GM18517 (cell line): ENCODE measurements around the gene ZNF277.

ENCODE experiments used
- ATAC-seq: cut with Tn5 transposase; IDR thresholded peaks from one replicate; pipeline ENCODE4 v1.9.1; 2021; ENCODE audit warnings: mild to moderate bottlenecking, moderate library complexity; ENCODE audit not compliant: unreplicated experiment

Gene ZNF277

GRCh38 chr7:112184455-112184854, 22.0 kb upstream of the ZNF277 start:
- no peak for ATAC-seq

- no peak for ATAC-seq
These were observed 21.3 kb upstream of the ZNF277 start for GRCh38 chr7:112185005-112185834.

GRCh38 chr7:112186300-112186699, 20.2 kb upstream of the ZNF277 start:
- ATAC-seq: no peak

GRCh38 chr7:112188257-112188656, 18.2 kb upstream of the ZNF277 start:
- ATAC-seq: no peak

GRCh38 chr7:112189691-112190090, 16.8 kb upstream of the ZNF277 start:
- ATAC-seq: no peak

DNA sequence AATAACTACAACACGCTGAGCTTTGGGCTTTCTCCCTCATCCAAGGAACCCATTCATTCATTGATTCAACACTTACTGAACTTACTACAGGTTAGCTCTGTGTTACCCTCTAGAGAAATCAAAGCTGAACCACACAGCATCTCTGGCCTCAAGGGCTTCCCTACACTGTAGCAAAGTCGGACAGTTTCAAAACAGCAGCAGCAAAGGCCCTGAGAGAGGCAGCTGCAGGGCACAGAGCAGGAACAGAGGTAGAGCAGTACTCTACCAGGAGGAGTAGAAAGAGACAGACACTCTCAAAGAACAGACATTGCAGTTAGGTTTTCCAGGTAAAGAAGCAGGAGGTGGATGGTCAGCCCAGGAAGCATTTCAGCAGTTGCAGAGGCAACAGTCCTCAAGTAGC, 16.4 kb upstream of the ZNF277 start:
- ATAC-seq: no peak

DNA sequence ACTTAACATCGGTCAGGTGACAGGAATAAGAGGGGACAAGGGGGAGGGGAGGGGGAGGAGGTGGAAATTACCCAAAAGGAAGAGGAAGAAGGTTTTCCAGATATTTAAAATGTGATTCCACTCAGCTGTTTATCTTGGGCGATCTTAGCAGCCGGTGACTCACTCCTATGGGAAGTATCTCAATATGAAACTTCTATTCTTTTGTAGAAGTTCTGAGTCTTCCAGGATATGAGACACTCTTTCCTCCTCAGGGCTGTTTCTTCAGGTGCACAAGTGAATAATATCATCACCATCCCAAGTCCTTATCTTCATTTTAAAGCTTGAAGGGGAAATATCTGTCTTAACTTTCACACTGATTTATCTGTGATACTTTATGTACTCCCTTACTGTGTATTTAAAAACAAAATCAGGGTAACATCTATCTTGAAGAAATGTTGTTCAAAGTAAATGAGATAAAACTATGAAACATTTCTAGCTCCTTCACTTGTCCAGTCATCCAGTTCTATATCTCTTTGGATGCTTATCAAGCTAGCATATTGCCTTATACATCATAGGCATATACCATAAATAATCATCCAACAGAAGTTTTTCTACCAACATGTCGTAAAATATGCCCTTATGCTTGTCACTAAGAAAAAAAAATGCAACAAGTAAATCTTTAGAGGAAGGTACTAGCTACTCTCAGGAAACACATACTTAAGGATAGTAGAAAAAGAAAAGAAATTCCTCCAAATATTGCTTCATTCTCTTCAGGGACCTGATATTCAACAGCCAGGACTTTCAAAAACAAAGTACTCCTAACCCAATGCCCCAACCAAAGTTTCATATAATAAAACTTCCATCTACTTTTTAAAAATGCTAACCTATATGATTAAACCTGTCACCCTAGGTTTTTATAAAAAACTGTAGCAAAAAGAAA, 14.0 kb upstream of the ZNF277 start:
- ATAC-seq: no peak

DNA sequence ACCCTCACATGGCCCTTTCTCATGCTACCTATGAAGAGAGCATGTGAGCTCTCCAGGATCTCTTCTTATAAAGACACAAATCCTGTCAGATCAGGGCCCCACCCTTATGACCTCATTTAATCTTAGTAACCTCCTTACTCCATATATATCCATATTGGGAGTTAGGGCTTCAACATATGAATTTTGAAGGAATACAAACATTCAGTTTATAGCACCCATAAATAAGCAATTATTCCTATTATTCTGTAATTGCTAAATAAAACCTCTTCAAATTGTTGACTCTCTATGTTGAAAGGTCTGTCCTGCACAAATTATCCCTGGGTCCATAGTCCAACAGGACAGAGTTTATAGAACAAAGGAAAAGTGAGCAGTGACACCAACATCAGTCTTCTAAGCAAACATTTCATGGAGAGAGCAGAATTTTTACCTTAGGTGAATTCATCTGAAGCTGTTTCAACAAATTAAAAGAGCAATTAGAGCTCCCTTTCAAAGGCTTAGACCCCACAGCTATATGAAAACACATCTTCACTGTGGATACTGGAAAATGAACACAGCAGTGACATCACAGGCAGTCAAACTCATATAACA, 12.5 kb upstream of the ZNF277 start:
- no peak for ATAC-seq

DNA sequence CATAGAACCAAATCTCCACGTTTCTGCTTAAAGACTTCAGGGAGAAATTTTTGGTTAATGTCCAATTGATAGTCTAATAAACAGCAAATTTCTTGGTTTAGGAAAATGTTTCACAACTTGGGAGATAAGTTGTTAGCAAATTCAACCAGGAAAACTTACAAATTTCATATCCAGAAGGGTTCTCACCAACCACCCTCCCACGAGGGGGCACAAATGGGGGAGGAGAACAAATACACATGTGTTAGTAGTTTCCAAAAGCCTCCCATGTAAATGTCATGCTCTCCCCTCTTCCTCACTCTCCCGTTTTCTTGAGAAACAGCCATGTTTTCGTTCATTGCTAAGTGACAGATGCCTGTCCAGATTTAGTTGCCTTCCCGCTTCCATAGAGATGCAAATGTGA, 10.8 kb upstream of the ZNF277 start:
- no peak for ATAC-seq

- no peak for ATAC-seq
These were observed 9.2 kb upstream of the ZNF277 start for GRCh38 chr7:112197322-112197721.

GRCh38 chr7:112199035-112199655, 7.3 kb upstream of the ZNF277 start:
- no peak for ATAC-seq

GRCh38 chr7:112199672-112200071, 6.8 kb upstream of the ZNF277 start:
- ATAC-seq: no peak

DNA sequence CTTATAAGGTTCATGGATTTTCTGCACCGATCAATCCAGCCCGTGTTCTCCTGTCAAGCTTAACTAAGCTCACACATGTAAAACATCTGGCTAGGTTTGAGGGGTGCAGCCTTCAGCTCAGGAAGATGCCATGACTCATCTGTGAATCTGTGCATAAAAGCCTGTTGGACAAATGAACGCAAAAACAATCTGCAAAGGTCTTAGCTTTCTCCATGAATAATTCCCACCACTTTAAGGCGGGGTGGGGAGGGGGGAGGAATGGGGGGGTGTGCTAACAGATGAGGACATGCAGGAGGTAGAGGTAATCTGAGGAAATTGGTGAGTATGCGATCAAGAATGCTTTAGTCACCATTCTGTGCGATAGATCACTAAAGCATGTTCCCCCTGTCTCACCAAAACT, 5.1 kb upstream of the ZNF277 start:
- no peak for ATAC-seq

- no peak for ATAC-seq
These were observed 4.7 kb upstream of the ZNF277 start for GRCh38 chr7:112201839-112202238.

- no peak for ATAC-seq
These were observed 3.7 kb upstream of the ZNF277 start for GRCh38 chr7:112202816-112203215.

GRCh38 chr7:112203365-112203739, 3.1 kb upstream of the ZNF277 start:
- no peak for ATAC-seq

- no peak for ATAC-seq
These were observed 1.8 kb upstream of the ZNF277 start for GRCh38 chr7:112204499-112205342.

GRCh38 chr7:112205343-112206237, 905 bp upstream of the ZNF277 start:
- peak; percentile 6 for ATAC-seq

GRCh38 chr7:112206991-112207592, 597 bp downstream of the ZNF277 start:
- ATAC-seq: no peak
